ENCODE data around the gene TTC17.
A peak's percentile ranks its signal among the peaks of the same experiment; 100 is the strongest.
"Not testable (repeated sequence)": the region's sequence is repeated elsewhere in the genome, so short reads cannot be mapped to it uniquely, and the experiment has no call there.

Gene TTC17, protein sequence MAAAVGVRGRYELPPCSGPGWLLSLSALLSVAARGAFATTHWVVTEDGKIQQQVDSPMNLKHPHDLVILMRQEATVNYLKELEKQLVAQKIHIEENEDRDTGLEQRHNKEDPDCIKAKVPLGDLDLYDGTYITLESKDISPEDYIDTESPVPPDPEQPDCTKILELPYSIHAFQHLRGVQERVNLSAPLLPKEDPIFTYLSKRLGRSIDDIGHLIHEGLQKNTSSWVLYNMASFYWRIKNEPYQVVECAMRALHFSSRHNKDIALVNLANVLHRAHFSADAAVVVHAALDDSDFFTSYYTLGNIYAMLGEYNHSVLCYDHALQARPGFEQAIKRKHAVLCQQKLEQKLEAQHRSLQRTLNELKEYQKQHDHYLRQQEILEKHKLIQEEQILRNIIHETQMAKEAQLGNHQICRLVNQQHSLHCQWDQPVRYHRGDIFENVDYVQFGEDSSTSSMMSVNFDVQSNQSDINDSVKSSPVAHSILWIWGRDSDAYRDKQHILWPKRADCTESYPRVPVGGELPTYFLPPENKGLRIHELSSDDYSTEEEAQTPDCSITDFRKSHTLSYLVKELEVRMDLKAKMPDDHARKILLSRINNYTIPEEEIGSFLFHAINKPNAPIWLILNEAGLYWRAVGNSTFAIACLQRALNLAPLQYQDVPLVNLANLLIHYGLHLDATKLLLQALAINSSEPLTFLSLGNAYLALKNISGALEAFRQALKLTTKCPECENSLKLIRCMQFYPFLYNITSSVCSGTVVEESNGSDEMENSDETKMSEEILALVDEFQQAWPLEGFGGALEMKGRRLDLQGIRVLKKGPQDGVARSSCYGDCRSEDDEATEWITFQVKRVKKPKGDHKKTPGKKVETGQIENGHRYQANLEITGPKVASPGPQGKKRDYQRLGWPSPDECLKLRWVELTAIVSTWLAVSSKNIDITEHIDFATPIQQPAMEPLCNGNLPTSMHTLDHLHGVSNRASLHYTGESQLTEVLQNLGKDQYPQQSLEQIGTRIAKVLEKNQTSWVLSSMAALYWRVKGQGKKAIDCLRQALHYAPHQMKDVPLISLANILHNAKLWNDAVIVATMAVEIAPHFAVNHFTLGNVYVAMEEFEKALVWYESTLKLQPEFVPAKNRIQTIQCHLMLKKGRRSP

DNA sequence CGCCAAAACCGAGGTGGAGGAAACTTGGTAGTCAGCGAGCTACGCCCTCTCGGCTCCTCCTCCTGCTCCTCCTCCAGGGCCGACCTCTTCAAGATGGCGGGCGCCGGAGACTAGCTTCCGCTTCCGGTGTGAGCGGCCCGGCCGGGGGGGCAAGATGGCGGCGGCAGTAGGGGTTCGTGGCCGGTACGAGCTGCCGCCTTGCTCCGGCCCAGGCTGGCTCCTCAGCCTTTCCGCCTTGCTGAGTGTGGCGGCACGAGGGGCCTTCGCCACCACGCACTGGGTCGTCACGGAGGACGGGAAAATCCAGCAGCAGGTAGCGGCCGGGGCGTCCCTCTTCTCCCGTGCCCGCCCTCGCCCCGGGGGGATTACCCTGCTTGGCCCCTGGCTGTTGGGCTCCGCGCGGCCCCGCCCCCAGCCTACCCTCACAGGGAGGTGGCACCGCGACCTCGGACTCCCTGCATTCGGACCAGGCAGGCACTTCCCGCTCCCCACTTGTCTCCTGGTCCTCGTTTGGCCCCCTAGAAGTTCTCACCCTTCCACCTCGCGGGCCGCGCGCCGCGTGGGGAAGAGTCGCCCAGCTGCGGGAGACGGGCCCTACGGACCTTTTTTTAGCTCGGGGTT, at the start of gene TTC17:
Gene TTC17 (plus strand): TSS at position 120 of the 621 bp plus-strand sequence. CDS start 35 bp downstream, at position 155.
- peak; percentile 88 for DNase-seq (ENCODE audit: low spot score)

DNA sequence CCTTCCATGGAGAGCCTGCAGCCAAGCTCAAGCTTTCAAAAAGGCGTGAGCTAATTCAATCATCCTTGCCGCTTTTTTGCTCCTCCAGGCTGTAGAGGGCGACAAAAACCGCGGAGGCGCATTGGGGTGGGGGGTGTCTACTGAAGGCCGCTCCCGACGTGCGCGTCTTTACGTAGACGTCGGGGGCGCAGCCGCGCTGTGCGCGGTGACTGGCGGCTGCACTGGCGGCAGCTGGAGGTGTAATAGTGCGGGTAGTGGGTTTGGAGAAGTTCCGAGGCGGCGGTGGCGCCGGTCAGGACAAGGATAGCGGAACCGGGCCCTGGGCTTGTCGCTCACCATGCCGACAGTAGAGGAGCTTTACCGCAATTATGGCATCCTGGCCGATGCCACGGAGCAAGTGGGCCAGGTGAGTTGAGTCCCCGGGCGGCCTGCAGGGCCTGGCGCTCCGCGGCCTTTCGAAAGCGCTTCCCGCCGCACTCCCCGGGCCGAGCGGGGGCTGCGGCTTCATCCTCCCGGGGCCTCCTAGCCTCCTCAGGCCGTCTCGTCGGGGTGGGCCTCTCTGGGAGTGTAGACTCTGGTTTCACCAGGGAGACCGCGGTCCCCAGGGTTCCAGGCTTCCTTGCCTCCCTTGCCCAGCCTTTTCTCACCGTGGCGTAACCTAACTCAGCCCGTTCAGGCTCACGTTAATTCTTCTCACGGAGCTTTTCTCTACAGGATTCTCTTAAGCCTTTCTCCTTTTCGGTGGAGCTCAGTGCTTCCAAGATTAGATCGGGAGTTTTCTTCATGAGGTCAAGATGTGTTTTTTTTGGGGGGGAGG, 46.7 kb upstream of the TTC17 start, which contains the start of gene API5:
Gene API5 (plus strand): TSS at position 206 of the 817 bp plus-strand sequence. CDS start 132 bp downstream, at position 338.
- DNase-seq (ENCODE audit: low spot score), result peak; percentile 80

DNA sequence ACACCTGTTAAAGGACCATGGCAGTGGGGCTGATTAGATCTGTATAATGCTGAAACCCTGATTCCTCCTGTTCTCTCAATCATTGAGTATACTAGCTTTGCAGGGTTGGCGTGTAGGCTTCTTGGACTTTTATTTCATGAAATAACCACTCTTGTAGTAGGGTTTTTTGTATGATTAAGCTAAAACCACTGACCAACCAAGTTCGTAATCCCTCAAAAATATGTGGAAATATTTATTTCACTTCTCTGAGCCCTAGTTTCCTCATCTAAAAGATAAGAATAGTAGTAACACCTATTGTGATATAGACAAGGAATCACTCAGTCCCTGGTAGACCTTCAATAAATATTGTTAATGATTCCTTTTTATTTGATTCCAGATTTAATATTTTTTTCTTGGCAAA, 42.8 kb upstream of the TTC17 start:
- DNase-seq (ENCODE audit: low spot score), result no peak

DNA sequence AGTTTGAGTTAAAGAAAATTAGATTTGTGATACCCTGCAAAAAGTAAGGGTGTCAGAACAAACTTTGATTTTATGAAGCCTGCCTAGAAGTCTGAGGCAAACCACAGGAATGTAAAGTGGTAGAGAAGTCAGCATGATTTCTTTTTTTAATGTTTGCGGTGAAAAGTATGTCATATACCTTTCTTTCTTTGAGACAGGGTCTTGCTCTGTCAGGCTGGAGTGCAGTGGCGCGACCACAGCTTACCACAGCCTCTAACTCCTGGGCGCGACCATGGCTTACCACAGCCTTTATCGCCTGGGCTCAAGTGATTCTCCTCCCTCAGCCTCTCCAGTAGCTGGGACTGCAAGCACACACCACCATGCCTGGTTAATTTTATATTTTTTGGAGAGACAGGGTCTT, 42.3 kb upstream of the TTC17 start:
- DNase-seq (ENCODE audit: low spot score), result no peak

DNA sequence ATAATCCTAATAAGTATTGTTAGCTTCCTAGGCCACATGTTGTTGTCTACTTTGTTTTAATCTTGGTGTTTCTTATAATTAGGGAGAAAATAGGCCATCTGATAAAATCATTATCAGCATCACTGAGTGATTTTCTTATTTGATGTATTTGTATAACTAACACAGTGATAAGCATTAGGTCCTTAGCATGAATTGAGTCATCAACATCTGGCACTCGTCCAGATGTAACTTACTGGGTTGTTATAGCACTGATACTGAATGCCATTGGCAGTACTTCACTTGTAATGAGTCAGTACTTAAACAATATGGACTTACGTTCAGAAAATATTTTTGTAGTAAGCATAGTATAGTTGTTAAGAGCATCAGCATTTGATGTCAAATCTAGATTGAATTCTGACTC, 30.7 kb upstream of the TTC17 start:
- peak; percentile 35 for DNase-seq (ENCODE audit: low spot score)

DNA sequence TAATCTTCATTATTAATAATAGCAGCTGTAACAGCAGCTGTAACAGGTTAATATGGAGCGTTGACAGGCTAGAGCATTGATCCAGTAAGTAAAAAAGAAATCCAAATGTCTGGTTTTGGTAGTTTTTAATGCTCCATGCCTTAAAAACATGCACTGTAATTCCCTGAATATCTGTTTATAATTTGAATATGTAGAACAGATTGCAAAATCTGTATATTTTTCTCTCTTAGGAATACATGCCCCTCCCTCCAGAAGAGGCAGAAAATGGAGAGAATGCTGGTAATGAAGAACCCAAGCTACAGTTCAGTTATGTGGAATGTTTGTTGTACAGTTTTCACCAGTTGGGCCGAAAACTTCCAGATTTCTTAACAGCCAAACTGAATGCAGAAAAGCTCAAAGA, 30.2 kb upstream of the TTC17 start:
- DNase-seq (ENCODE audit: low spot score), result no peak

DNA sequence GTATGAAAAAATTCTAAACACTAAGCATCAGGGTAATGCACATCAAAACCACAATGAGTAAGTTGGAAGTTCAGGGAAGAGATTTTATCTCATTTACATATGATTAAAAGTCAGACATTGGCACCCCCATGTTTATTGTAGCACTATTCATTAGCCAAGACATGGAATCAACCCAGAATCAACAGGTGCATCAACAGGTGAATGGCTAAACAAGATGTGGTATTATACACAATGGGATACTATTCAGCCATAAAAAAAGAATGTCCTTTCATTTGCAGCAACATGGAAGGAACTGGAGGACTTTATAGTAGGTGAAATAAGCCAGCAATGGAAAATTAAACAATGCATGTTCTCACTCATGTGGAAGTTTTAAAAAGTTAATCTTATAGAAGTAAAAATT, 17.6 kb upstream of the TTC17 start:
- DNase-seq (ENCODE audit: low spot score), result no peak

DNA sequence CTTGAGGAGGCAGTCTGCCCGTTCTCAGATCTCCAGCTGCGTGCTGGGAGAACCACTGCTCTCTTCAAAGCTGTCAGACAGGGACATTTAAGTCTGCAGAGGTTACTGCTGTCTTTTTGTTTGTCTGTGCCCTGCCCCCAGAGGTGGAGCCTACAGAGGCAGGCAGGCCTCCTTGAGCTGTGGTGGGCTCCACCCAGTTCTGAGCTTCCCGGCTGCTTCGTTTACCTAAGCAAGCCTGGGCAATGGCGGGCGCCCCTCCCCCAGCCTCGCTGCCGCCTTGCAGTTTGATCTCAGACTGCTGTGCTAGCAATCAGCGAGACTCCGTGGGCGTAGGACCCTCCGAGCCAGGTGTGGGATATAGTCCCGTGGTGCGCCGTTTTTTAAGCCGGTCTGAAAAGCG, 7.3 kb upstream of the TTC17 start:
- DNase-seq (ENCODE audit: low spot score), result not testable (repeated sequence)

DNA sequence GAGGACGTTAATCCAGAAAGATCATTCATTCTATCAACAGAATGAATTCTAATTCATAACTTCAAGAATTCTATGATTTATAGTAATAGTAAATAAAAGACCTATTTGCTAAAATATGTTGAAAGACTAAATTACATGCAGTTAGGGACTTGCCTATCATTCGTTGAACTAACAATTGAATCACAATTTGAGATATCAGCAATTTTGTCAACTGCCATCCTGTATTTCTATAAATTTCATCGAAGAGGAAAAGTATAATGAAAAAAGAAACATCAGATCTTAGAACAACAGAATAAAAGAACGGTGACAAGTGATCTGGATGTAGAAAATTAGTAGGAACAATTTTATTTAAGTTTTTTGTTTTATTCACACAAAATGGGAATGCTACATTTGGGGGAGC, 4.4 kb upstream of the TTC17 start:
- no peak for DNase-seq (ENCODE audit: low spot score)

DNA sequence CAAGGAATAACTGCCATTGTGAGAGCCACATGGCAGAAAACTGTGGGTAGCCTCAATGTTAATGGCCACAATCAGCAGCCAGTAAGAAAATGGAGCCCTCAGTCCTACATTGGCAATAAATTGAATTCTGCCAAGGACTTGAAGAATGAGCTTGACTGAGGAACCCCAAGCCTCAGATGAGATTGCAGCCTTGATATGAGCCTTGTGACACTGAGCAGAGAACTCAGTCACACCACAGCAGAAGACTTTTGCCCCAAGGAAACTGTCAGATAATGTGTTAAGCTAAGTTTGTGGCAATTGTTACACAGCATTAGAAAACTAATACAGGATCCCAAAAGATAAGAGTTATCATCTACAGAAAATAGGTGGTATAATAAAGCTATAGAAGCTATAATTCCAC, 2.4 kb upstream of the TTC17 start:
- no peak for DNase-seq (ENCODE audit: low spot score)

DNA sequence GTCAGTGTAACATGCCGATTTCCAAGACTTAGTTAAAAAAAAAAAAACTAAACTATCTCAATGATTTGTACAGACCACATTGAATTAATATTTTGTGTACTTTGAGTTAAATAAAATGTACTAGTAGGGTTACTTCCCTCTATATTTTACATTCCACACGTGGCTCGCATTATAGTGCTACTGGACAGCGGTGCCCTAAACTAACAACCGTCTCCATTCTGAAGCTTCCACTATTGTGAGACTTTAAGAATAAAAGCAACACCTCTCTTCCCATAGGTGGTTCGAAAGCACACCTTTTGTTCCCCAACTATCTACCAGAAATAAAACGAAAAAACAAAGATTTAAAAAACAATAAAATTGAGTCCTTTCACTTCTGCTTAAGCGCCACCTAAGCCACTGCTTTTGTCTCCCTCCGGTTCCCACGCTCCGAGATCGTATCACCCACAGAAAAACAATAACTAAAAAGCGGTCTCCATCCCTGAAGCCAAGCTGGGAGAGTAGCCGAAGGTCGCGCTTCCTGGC, 380 bp upstream of the TTC17 start:
- DNase-seq (ENCODE audit: low spot score), result no peak

DNA sequence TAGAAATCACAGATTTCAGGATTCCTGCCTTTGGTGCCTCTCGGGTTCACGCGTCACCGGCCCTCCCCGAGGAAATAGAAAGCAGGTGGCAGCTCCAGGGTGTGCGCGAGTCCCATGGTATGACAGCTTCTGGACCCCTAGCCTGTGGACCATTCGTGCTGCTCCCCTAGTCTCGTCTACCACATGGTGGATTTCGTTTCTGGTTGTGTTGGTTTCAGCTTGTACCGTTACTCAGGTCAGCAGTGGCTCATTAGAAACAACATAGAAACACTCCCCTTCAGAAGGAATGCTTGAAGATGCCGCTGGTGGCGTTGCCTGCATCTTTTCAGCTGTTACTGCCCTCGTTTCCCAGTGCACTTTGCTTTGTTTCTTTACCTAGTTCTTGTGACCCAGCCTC, 700 bp downstream of the TTC17 start:
- peak; percentile 22 for DNase-seq (ENCODE audit: low spot score)

DNA sequence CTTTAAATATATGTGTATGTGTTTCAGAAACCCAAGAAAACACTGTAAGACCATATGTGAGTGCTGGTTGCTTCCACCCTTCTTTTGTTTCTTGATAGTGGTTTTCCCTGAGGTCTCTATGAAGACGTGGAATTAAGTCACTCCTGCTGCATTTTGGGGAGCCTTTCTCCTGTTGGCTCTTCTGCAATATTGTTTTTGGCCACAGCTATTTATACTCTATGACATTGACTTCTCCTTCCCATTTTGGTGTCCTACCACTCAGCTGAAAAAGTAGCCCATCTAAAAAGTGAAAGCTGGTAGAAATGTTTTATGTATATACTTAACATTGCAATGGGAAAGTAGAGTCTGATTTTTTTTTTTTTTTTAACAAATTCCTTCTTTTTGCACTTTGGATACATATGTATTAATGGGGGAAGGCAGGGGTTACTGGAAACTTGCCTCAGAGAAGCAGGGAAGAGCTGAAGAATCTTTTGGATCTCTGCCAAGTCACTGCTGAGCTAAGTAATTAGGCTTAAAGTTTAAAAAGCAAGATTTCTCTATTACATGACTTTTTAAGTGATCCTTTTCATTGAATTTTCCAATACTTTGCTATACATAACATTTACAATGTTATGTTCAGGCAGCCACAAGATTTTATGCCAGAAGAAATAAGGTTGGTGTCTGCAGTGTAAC, 1.8 kb downstream of the TTC17 start:
- DNase-seq (ENCODE audit: low spot score), result no peak

DNA sequence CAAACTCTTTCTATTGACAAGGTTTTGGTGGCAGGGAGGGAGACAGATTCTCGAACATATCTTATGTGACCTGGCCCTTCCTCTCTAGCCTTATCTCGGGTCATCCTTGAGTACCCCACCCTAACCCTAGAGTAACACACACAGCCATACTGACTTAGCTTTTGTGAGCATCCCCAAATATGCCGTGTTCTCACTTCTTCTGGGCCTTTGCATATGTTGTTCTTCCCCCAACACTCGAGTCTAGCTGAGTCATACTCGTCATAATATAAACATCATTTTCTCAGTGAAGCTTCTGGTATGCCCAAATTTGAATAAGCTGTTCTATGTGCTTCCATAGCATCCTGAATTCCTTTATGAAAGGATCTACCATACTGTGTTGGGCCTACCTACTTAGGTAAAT, 8.0 kb downstream of the TTC17 start:
- peak; percentile 41 for DNase-seq (ENCODE audit: low spot score)

DNA sequence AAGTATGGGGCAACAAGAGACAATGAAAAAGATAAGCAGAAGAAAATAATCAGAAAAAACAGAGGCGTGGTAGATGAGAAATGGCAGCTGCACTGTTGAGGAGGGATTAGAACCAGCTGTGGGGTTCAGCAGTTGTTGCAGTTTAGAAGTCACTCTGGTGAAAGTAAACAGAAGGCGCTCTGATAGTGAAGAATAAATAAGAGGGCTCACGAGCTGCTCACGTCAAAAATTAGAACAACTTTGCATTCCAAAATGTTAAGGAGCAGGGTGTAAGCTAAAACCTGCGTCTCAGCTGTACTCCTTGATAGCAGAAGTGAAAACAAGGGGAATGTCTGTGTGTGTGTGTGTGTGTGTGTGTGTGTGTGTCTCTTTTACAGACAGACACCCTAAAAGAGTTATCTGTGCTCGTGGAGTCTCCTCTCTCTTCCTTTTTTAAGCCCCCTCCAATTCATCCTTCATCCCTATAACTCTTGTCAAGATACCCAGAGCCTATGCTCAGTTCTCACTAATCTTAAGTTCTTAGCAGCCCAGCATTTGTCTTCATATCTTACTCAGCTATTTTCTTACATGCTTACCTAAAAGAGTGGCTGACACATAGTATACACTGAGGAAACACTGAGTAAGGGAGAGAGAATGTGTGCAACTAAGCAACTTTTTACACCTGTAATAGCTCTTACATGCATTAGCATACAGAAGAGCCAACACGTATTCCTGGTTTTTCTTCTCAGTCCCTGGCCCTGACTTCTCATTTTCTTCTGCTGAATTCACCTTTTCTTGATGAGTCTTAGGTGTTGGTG, 8.9 kb downstream of the TTC17 start:
- DNase-seq (ENCODE audit: low spot score), result no peak

DNA sequence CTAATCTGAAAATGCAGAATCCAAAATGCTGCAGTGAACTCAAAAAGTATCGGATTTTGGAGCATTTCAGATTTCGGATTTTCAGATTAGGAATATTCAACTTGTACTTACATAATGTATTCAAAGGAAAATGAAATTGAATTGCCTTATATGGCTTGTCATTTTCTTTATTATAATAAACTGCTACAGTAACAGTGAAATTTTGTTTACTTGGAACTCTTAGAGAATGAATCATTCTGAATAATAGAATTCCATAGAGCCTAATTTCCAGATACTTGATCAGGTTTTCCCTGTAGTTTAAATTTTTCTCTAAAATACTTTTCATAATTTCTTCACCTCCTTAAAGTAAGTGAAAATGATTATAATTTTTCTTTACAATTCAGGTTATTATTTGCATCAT, 17.3 kb downstream of the TTC17 start:
- no peak for DNase-seq (ENCODE audit: low spot score)

DNA sequence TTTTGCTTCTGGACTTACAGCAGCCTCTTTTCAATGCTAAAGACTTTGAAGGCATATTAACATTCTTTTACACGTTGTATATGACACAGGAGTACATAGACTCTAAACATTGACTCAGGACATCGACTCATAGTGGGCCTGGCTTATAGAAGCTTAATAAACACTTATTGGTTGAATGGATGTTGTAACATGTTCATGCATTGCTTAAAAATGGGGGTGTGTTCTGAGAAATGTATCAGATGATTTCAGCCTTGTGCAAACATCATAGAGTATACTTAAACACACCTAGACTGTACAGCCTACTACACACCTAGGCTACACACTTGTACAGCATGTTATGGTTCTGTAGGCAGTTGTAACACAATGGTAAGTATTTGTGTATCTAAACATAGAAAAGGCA, 17.9 kb downstream of the TTC17 start:
- DNase-seq (ENCODE audit: low spot score), result peak; percentile 16

DNA sequence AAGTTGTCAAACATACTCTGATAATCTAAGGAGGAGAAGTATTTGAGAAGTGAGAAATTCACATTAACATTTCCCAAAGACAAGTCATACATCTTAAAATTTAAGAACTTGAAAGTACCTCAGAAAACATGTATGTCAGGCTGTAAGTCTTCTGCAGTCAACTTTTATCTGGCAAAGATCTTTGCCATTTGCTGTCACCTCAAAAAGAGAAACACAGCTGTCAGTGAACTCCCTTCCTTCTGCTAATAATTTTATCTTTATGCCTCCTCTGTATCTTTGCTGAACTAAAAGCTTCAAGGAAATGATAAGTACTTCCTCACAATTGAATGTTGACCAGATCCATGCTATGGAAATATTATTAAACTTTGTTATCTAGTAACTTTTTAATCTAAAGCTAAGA, 18.7 kb downstream of the TTC17 start:
- no peak for DNase-seq (ENCODE audit: low spot score)

DNA sequence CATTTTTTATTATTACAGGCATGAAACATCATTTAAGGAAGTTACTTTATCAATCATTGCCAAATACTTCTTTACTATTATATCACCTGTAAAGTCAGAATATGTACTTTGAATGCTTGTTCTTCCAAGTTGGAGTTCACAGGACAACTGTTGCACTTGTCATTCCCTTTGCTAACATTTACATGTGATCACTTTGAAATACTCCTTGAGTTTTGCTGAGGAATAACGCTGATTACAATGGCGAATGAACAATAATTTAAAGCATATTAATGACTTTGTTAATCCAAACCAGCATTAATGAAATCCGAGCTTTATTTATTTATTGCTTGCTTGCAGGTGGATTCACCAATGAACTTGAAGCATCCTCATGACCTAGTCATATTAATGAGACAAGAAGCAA, 20.2 kb downstream of the TTC17 start:
- no peak for DNase-seq (ENCODE audit: low spot score)

DNA sequence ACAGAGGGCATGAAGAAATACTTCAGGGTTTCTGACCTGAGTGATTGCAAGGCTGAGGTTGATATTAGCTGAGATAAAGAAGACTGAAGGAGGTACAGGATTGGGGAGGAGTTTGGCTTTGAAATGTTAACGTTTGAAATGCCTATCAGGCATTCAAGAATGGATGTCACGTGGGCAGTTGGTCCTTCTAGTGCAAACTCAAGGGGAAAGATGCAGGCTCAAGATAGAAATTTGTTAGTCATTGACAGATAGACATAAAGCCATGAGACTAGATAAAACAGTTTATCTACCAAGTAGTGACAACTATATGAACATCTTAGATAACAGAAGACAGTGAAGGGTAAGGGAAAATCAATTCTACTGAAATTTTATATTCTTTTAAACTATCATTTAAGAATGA, 23.1 kb downstream of the TTC17 start:
- DNase-seq (ENCODE audit: low spot score), result no peak
